ENCODE measurements around the gene COX7B2. TPM values are rescaled to one million over a fixed set of nuclear protein-coding genes. Genes with fewer than 3 reads are reported as not detected.

The COX7B2 gene
- total RNA-seq, 1 experiment from 2014 or later = 4.7 TPM

DNA sequence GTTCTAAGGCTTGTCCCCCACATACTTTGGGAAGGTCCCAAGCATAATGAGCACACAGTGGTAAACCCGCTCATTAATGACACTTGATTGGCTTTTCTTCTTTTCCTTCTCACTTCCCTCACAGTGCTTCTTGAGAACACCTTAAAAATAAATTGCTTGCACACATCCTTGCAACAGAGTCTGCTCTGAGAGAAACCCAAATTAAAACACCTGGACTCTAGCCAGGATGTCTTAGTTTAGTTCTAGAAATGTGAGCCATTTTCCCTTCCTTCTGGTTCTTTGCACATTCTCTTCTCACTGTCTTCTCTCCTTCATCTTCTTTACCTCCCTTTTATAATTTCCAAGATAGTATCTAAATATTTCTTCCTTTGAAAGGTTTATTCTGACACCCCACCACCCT, 35.3 kb upstream of the COX7B2 start:
- Histone ChIP-seq H3K9me3 (ENCODE audit: low read length) (no peaks in the 10 kb centered on the region), H3K4me3 (ENCODE audit: low read length) (no peak overlapping the region)
- no peak for ATAC-seq

DNA sequence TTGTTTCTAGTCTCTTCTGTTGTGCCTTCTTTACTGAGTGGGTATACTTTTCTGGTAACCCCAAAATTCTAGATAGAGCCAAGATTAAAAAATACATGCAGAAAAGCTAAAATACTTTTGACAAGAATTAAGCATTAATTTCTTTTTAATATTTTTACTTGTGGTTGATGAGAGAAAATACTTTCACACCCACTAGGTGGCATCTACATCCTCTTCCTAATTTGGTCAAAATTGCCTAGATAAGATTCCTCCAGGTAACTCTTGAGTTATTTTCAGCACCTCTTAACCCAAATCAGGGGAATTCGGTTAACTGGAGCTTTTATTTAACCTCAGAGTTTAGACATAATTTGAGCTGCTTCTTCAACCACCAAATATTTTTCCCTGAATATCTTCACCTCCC, 28.4 kb upstream of the COX7B2 start:
- no peaks in the 10 kb centered on the region for H3K9me2 ChIP-seq (replicated peaks; ENCODE audit: low read length)
- POLR2A ChIA-PET (ENCODE audit: unreplicated experiment) = no interaction called here
- H3K79me2 ChIP-seq (ENCODE audit: low read length) = no peaks in the 10 kb centered on the region
- H3K4me2 ChIP-seq (ENCODE audit: low read length) = no peak overlapping the region
- H2AFZ ChIP-seq (ENCODE audit: low read length) = no peak overlapping the region
- no peak overlapping the region for H3K27ac ChIP-seq (ENCODE audit: low read length)
- H3F3A ChIP-seq (ENCODE audit: low read length, unreplicated experiment) = no peaks in the 10 kb centered on the region
- no peaks in the 10 kb centered on the region for H4K20me1 ChIP-seq (ENCODE audit: low read length)
- intact Hi-C loops (cut with micrococcal nuclease) = loop anchor here (5.0 to 10.0 kb wide), 2 partner anchors 177 to 445 kb away; no protein-coding TSS in a partner anchor
- BruUV-seq (replicated peaks) = no TSS peak
- H3K36me3 ChIP-seq (ENCODE audit: low read depth, low read length) = no peaks in the 10 kb centered on the region
- DNase-seq (peak; percentile 21), ATAC-seq (no peak)
- CTCF ChIA-PET = no interaction called here
- no peaks in the 10 kb centered on the region for H3K9me3 ChIP-seq (ENCODE audit: low read length)
- no peak overlapping the region for H3K9ac ChIP-seq (ENCODE audit: low read length)
- no peak overlapping the region for H3K4me3 ChIP-seq (ENCODE audit: low read length)
- TF ChIP-seq EZH2phosphoT487 (IDR thresholded peaks at IDR 0.05; ENCODE audit: borderline replicate concordance, low read length) = no peak
- TF ChIP-seq, protein P1, sequence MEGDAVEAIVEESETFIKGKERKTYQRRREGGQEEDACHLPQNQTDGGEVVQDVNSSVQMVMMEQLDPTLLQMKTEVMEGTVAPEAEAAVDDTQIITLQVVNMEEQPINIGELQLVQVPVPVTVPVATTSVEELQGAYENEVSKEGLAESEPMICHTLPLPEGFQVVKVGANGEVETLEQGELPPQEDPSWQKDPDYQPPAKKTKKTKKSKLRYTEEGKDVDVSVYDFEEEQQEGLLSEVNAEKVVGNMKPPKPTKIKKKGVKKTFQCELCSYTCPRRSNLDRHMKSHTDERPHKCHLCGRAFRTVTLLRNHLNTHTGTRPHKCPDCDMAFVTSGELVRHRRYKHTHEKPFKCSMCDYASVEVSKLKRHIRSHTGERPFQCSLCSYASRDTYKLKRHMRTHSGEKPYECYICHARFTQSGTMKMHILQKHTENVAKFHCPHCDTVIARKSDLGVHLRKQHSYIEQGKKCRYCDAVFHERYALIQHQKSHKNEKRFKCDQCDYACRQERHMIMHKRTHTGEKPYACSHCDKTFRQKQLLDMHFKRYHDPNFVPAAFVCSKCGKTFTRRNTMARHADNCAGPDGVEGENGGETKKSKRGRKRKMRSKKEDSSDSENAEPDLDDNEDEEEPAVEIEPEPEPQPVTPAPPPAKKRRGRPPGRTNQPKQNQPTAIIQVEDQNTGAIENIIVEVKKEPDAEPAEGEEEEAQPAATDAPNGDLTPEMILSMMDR (conservative IDR thresholded peaks at IDR 0.05; ENCODE audit: low read depth, low read length) = peak; percentile 43; the same call in 1 of the 2 replicates
- TF ChIP-seq EZH2 (IDR thresholded peaks at IDR 0.05; ENCODE audit: low read length, unreplicated experiment) = no peak
- no peaks in the 10 kb centered on the region for H3K4me1 ChIP-seq (ENCODE audit: insufficient read depth, low read length)
- H3K27me3 ChIP-seq (ENCODE audit: low read length) = no peaks in the 10 kb centered on the region

More for the DNA sequence above, 35.3 kb upstream of the COX7B2 start:
- no peaks in the 10 kb centered on the region for H3K9me2 ChIP-seq (replicated peaks; ENCODE audit: low read length)
- BruUV-seq (replicated peaks) = no TSS peak
- TF ChIP-seq, protein P1 (conservative IDR thresholded peaks at IDR 0.05; ENCODE audit: low read depth, low read length) = no peak
- TF ChIP-seq EZH2phosphoT487 (IDR thresholded peaks at IDR 0.05; ENCODE audit: borderline replicate concordance, low read length) (no peak), EZH2 (IDR thresholded peaks at IDR 0.05; ENCODE audit: low read length, unreplicated experiment) (no peak)
- H3K27ac ChIP-seq (ENCODE audit: low read length) = no peak overlapping the region
- no peaks in the 10 kb centered on the region for H3K36me3 ChIP-seq (ENCODE audit: low read depth, low read length)
- H3K4me2 ChIP-seq (ENCODE audit: low read length) = no peak overlapping the region
- CTCF ChIA-PET = no interaction called here
- no peak overlapping the region for H2AFZ ChIP-seq (ENCODE audit: low read length)
- H4K20me1 ChIP-seq (ENCODE audit: low read length) = no peaks in the 10 kb centered on the region
- no peaks in the 10 kb centered on the region for H3F3A ChIP-seq (ENCODE audit: low read length, unreplicated experiment)
- no peak overlapping the region for H3K9ac ChIP-seq (ENCODE audit: low read length)
- H3K27me3 ChIP-seq (ENCODE audit: low read length) = no peaks in the 10 kb centered on the region
- no peaks in the 10 kb centered on the region for H3K4me1 ChIP-seq (ENCODE audit: insufficient read depth, low read length)
- intact Hi-C loops (cut with micrococcal nuclease) = no loop called here
- POLR2A ChIA-PET (ENCODE audit: unreplicated experiment) = no interaction called here
- H3K79me2 ChIP-seq (ENCODE audit: low read length) = no peaks in the 10 kb centered on the region
- no peak for DNase-seq

DNA sequence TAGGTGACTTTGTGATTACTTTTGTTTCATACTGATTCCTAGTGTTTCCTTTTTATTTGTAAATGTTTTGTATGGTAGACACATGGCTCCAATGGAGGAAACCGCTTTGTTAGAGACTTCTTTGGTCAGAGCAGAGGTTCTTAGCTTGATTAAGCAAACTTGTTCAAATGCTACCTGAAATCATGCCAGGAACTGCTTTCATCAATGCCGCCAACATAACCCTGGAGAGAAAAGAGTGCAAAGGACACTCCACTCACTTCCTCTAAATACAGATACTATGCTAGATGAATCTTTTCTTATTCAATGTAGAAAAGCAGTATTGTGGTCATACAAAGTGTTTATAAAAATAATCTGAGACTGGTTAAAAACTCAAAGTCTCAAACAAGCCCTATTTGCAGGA, 25.7 kb upstream of the COX7B2 start:
- DNase-seq (no peak), ATAC-seq (no peak)
- no TSS peak for BruUV-seq (replicated peaks)
- H3K79me2 ChIP-seq (ENCODE audit: low read length) = no peaks in the 10 kb centered on the region
- intact Hi-C loops (cut with micrococcal nuclease) = loop anchor here (5.0 to 10.0 kb wide), 2 partner anchors 180 to 448 kb away; no protein-coding TSS in a partner anchor
- no peak overlapping the region for H3K4me2 ChIP-seq (ENCODE audit: low read length)
- no peaks in the 10 kb centered on the region; the same call in 1 of the 2 replicates for H3K36me3 ChIP-seq (ENCODE audit: low read depth, low read length)
- POLR2A ChIA-PET (ENCODE audit: unreplicated experiment) = no interaction called here
- H2AFZ ChIP-seq (ENCODE audit: low read length) = no peak overlapping the region
- H3K9me3 ChIP-seq (ENCODE audit: low read length) = no peaks in the 10 kb centered on the region
- CTCF ChIA-PET = no interaction called here
- no peak overlapping the region for H3K9ac ChIP-seq (ENCODE audit: low read length)
- H3F3A ChIP-seq (ENCODE audit: low read length, unreplicated experiment) = no peaks in the 10 kb centered on the region
- H3K9me2 ChIP-seq (replicated peaks; ENCODE audit: low read length) = no peaks in the 10 kb centered on the region
- H3K27ac ChIP-seq (ENCODE audit: low read length) = no peak overlapping the region
- H3K27me3 ChIP-seq (ENCODE audit: low read length) = no peaks in the 10 kb centered on the region
- no peaks in the 10 kb centered on the region for H3K4me1 ChIP-seq (ENCODE audit: insufficient read depth, low read length)
- H3K4me3 ChIP-seq (ENCODE audit: low read length) = no peak overlapping the region
- no peaks in the 10 kb centered on the region for H4K20me1 ChIP-seq (ENCODE audit: low read length)
- TF ChIP-seq EZH2 (IDR thresholded peaks at IDR 0.05; ENCODE audit: low read length, unreplicated experiment) = no peak
- TF ChIP-seq, protein P1 (conservative IDR thresholded peaks at IDR 0.05; ENCODE audit: low read depth, low read length) = no peak
- TF ChIP-seq EZH2phosphoT487 (IDR thresholded peaks at IDR 0.05; ENCODE audit: borderline replicate concordance, low read length) = no peak
